Measurements from ENCODE around the gene LHPP.
A peak's percentile ranks its signal among the peaks of the same experiment; 100 is the strongest.

The LHPP gene

GRCh38 chr10:124449170-124450011 is 12.2 kb upstream of the LHPP start:
- Histone ChIP-seq H3K4me1 (ENCODE audit: control insufficient read depth, low read depth, low read length) (peaks cover 40% of the 10 kb centered on the region), H3K27ac (ENCODE audit: low read length) (no peak overlapping the region), H3K9ac (ENCODE audit: low read length) (peak overlapping the region; percentile 47), H3K27me3 (ENCODE audit: control insufficient read depth, insufficient read depth, low read length) (peaks cover 63% of the 10 kb centered on the region), H3K36me3 (ENCODE audit: control insufficient read depth, low read depth, low read length) (no peaks in the 10 kb centered on the region), H3K9me3 (ENCODE audit: control insufficient read depth, low read depth, low read length) (no peaks in the 10 kb centered on the region), H3K4me3 (ENCODE audit: low read length) (peak overlapping the region; percentile 64)

- Histone ChIP-seq H3K4me3 (ENCODE audit: low read length) (peak within 1 kb of the TSS; percentile 67), H3K27me3 (ENCODE audit: control insufficient read depth, insufficient read depth, low read length) (peaks cover 63% of the 10 kb centered on the region), H3K27ac (ENCODE audit: low read length) (no peak within 1 kb of the TSS)
Measured at GRCh38 chr10:124450012-124450782, 11.4 kb upstream of the LHPP start, which contains the start of gene NKX1-2. TSS of gene NKX1-2 (minus strand) at chr10:124450035. CDS start at chr10:124449943, 92 bp downstream.

GRCh38 chr10:124450783-124451057 is 10.9 kb upstream of the LHPP start:
- Histone ChIP-seq H3K4me3 (ENCODE audit: low read length) (peak overlapping the region; percentile 67), H3K9me3 (ENCODE audit: control insufficient read depth, low read depth, low read length) (no peaks in the 10 kb centered on the region), H3K4me1 (ENCODE audit: control insufficient read depth, low read depth, low read length) (peaks cover 50% of the 10 kb centered on the region), H3K27me3 (ENCODE audit: control insufficient read depth, insufficient read depth, low read length) (peaks cover 60% of the 10 kb centered on the region), H3K27ac (ENCODE audit: low read length) (no peak overlapping the region), H3K9ac (ENCODE audit: low read length) (peak overlapping the region; percentile 2), H3K36me3 (ENCODE audit: control insufficient read depth, low read depth, low read length) (no peaks in the 10 kb centered on the region)

More at GRCh38 chr10:124450012-124450782, 11.4 kb upstream of the LHPP start, which contains the start of gene NKX1-2:
- H3K36me3 ChIP-seq (ENCODE audit: control insufficient read depth, low read depth, low read length) = no peaks in the 10 kb centered on the region
- H3K4me1 ChIP-seq (ENCODE audit: control insufficient read depth, low read depth, low read length) = peaks cover 47% of the 10 kb centered on the region
- H3K9ac ChIP-seq (ENCODE audit: low read length) = peak within 1 kb of the TSS; percentile 47
- H3K9me3 ChIP-seq (ENCODE audit: control insufficient read depth, low read depth, low read length) = no peaks in the 10 kb centered on the region

GRCh38 chr10:124451276-124451675 is 10.3 kb upstream of the LHPP start:
- peaks cover 50% of the 10 kb centered on the region for H3K4me1 ChIP-seq (ENCODE audit: control insufficient read depth, low read depth, low read length)
- H3K9ac ChIP-seq (ENCODE audit: low read length) = peak overlapping the region; percentile 2
- H3K4me3 ChIP-seq (ENCODE audit: low read length) = peak overlapping the region; percentile 67
- no peaks in the 10 kb centered on the region for H3K36me3 ChIP-seq (ENCODE audit: control insufficient read depth, low read depth, low read length)
- no peaks in the 10 kb centered on the region for H3K9me3 ChIP-seq (ENCODE audit: control insufficient read depth, low read depth, low read length)
- H3K27me3 ChIP-seq (ENCODE audit: control insufficient read depth, insufficient read depth, low read length) = peaks cover 59% of the 10 kb centered on the region
- H3K27ac ChIP-seq (ENCODE audit: low read length) = no peak overlapping the region

GRCh38 chr10:124453960-124454610 is 7.5 kb upstream of the LHPP start:
- peaks cover 61% of the 10 kb centered on the region for H3K4me1 ChIP-seq (ENCODE audit: control insufficient read depth, low read depth, low read length)
- peak overlapping the region; percentile 21 for H3K4me3 ChIP-seq (ENCODE audit: low read length)
- H3K36me3 ChIP-seq (ENCODE audit: control insufficient read depth, low read depth, low read length) = no peaks in the 10 kb centered on the region
- no peak overlapping the region for H3K9ac ChIP-seq (ENCODE audit: low read length)
- no peak overlapping the region for H3K27ac ChIP-seq (ENCODE audit: low read length)
- peaks cover 31% of the 10 kb centered on the region for H3K27me3 ChIP-seq (ENCODE audit: control insufficient read depth, insufficient read depth, low read length)
- no peaks in the 10 kb centered on the region for H3K9me3 ChIP-seq (ENCODE audit: control insufficient read depth, low read depth, low read length)

GRCh38 chr10:124455441-124455840 is 6.2 kb upstream of the LHPP start:
- Histone ChIP-seq H3K4me1 (ENCODE audit: control insufficient read depth, low read depth, low read length) (peaks cover 58% of the 10 kb centered on the region), H3K9ac (ENCODE audit: low read length) (no peak overlapping the region), H3K9me3 (ENCODE audit: control insufficient read depth, low read depth, low read length) (no peaks in the 10 kb centered on the region), H3K4me3 (ENCODE audit: low read length) (no peak overlapping the region), H3K36me3 (ENCODE audit: control insufficient read depth, low read depth, low read length) (no peaks in the 10 kb centered on the region), H3K27ac (ENCODE audit: low read length) (no peak overlapping the region), H3K27me3 (ENCODE audit: control insufficient read depth, insufficient read depth, low read length) (peaks cover 18% of the 10 kb centered on the region)

- Histone ChIP-seq H3K4me1 (ENCODE audit: control insufficient read depth, low read depth, low read length) (peaks cover 39% of the 10 kb centered on the region), H3K9ac (ENCODE audit: low read length) (no peak overlapping the region), H3K9me3 (ENCODE audit: control insufficient read depth, low read depth, low read length) (no peaks in the 10 kb centered on the region), H3K27me3 (ENCODE audit: control insufficient read depth, insufficient read depth, low read length) (peaks cover 6% of the 10 kb centered on the region), H3K4me3 (ENCODE audit: low read length) (no peak overlapping the region), H3K36me3 (ENCODE audit: control insufficient read depth, low read depth, low read length) (no peaks in the 10 kb centered on the region), H3K27ac (ENCODE audit: low read length) (no peak overlapping the region)
Measured at GRCh38 chr10:124458473-124458872, 3.1 kb upstream of the LHPP start.

GRCh38 chr10:124458889-124459288 is 2.7 kb upstream of the LHPP start:
- no peaks in the 10 kb centered on the region for H3K9me3 ChIP-seq (ENCODE audit: control insufficient read depth, low read depth, low read length)
- no peak overlapping the region for H3K4me3 ChIP-seq (ENCODE audit: low read length)

GRCh38 chr10:124459395-124459794 is 2.2 kb upstream of the LHPP start:
- Histone ChIP-seq H3K36me3 (ENCODE audit: control insufficient read depth, low read depth, low read length) (no peaks in the 10 kb centered on the region), H3K27me3 (ENCODE audit: control insufficient read depth, insufficient read depth, low read length) (peaks cover 6% of the 10 kb centered on the region), H3K9me3 (ENCODE audit: control insufficient read depth, low read depth, low read length) (no peaks in the 10 kb centered on the region), H3K4me3 (ENCODE audit: low read length) (no peak overlapping the region), H3K4me1 (ENCODE audit: control insufficient read depth, low read depth, low read length) (peaks cover 30% of the 10 kb centered on the region), H3K27ac (ENCODE audit: low read length) (no peak overlapping the region), H3K9ac (ENCODE audit: low read length) (no peak overlapping the region)

More at GRCh38 chr10:124458889-124459288, 2.7 kb upstream of the LHPP start:
- H3K36me3 ChIP-seq (ENCODE audit: control insufficient read depth, low read depth, low read length) = no peaks in the 10 kb centered on the region
- H3K27me3 ChIP-seq (ENCODE audit: control insufficient read depth, insufficient read depth, low read length) = peaks cover 6% of the 10 kb centered on the region
- no peak overlapping the region for H3K9ac ChIP-seq (ENCODE audit: low read length)
- no peak overlapping the region for H3K27ac ChIP-seq (ENCODE audit: low read length)
- peaks cover 35% of the 10 kb centered on the region for H3K4me1 ChIP-seq (ENCODE audit: control insufficient read depth, low read depth, low read length)

- Histone ChIP-seq H3K27me3 (ENCODE audit: control insufficient read depth, insufficient read depth, low read length) (peaks cover 6% of the 10 kb centered on the region), H3K4me1 (ENCODE audit: control insufficient read depth, low read depth, low read length) (peaks cover 23% of the 10 kb centered on the region), H3K27ac (ENCODE audit: low read length) (no peak overlapping the region), H3K9me3 (ENCODE audit: control insufficient read depth, low read depth, low read length) (no peaks in the 10 kb centered on the region), H3K9ac (ENCODE audit: low read length) (no peak overlapping the region), H3K36me3 (ENCODE audit: control insufficient read depth, low read depth, low read length) (no peaks in the 10 kb centered on the region), H3K4me3 (ENCODE audit: low read length) (no peak overlapping the region)
Measured at GRCh38 chr10:124460144-124460543, 1.5 kb upstream of the LHPP start.

- no peak overlapping the region for H3K27ac ChIP-seq (ENCODE audit: low read length)
- H3K4me3 ChIP-seq (ENCODE audit: low read length) = peak overlapping the region; percentile 70
- H3K9me3 ChIP-seq (ENCODE audit: control insufficient read depth, low read depth, low read length) = no peaks in the 10 kb centered on the region
- H3K9ac ChIP-seq (ENCODE audit: low read length) = peak overlapping the region; percentile 21
- H3K36me3 ChIP-seq (ENCODE audit: control insufficient read depth, low read depth, low read length) = no peaks in the 10 kb centered on the region
- H3K27me3 ChIP-seq (ENCODE audit: control insufficient read depth, insufficient read depth, low read length) = no peaks in the 10 kb centered on the region
- peaks cover 31% of the 10 kb centered on the region for H3K4me1 ChIP-seq (ENCODE audit: control insufficient read depth, low read depth, low read length)
Measured at GRCh38 chr10:124462348-124462695, 699 bp downstream of the LHPP start.
